ENCODE measurements around the gene SLC52A3. TPM values are rescaled to one million over a fixed set of nuclear protein-coding genes. Genes with fewer than 3 reads are reported as not detected.

SLC52A3 gene
- total and polyA plus RNA-seq, 12 donors = 1.5 to 5.7 (median 2.7) TPM

GRCh38 chr20:764255-764654 is 4.0 kb downstream of the SLC52A3 start:
- ATAC-seq (no peak), DNase-seq (no peak)
- peaks cover 0 to 12% (median 5%) of the 10 kb centered on the region in 7 donors for H3K27me3 ChIP-seq
- 69 to 72% methylated on average over 3 of the region's 3 CpGs for WGBS, 2 donors
- H3K4me1 ChIP-seq = peaks cover 0 to 7% (median 2%) of the 10 kb centered on the region in 9 donors
- H3K27ac ChIP-seq = no peak overlapping the region
- H3K36me3 ChIP-seq = peaks cover 0 to 29% (median 0%) of the 10 kb centered on the region in 9 donors
- intact Hi-C loops (cut with DNase I) = no loop called here
- no peak overlapping the region for H3K4me3 ChIP-seq
- TF ChIP-seq CTCF (IDR thresholded peaks at IDR 0.05) = no peak
- no peaks in the 10 kb centered on the region for H3K9me3 ChIP-seq

- no peak overlapping the region for H3K27ac ChIP-seq
- ATAC-seq = peak in 1 of 8 donors; percentile 36
These were observed 6.6 kb downstream of the SLC52A3 start for GRCh38 chr20:761418-762381.

GRCh38 chr20:760751-761417 is 7.4 kb downstream of the SLC52A3 start:
- Histone ChIP-seq H3K9me3 (no peaks in the 10 kb centered on the region), H3K27me3 (peaks cover 0 to 12% (median 7%) of the 10 kb centered on the region in 7 donors), H3K4me3 (no peak overlapping the region), H3K4me1 (peaks cover 0 to 20% (median 6%) of the 10 kb centered on the region in 9 donors), H3K36me3 (peaks cover 0 to 29% (median 0%) of the 10 kb centered on the region in 9 donors), H3K27ac (no peak overlapping the region)
- DNase-seq (peak in 1 of 2 donors; percentile 21), ATAC-seq (peak; percentile 17 to 67 (median 47))
- 42 to 47% methylated on average over 44 of the region's 44 CpGs for WGBS, 2 donors
- intact Hi-C loops (cut with DNase I) = no loop called here
- peak; percentile 37 to 78 (median 71) for TF ChIP-seq CTCF (IDR thresholded peaks at IDR 0.05)

More at GRCh38 chr20:761418-762381, 6.6 kb downstream of the SLC52A3 start:
- H3K27me3 ChIP-seq = peaks cover 0 to 12% (median 7%) of the 10 kb centered on the region in 7 donors
- H3K9me3 ChIP-seq = no peaks in the 10 kb centered on the region
- no peak for DNase-seq
- intact Hi-C loops (cut with DNase I) = no loop called here
- H3K4me1 ChIP-seq = peaks cover 0 to 14% (median 6%) of the 10 kb centered on the region in 9 donors
- WGBS, 2 donors = 89% methylated on average over 24 of the region's 24 CpGs
- H3K4me3 ChIP-seq = no peak overlapping the region
- no peak for TF ChIP-seq CTCF (IDR thresholded peaks at IDR 0.05)
- H3K36me3 ChIP-seq = peaks cover 0 to 29% (median 0%) of the 10 kb centered on the region in 9 donors

GRCh38 chr20:757506-757905 is 10.8 kb downstream of the SLC52A3 start:
- ATAC-seq = peak in 4 of 8 donors; percentile 35 to 58 (median 40)

More at GRCh38 chr20:757506-757905, 10.8 kb downstream of the SLC52A3 start:
- no peak for DNase-seq
- peaks cover 0 to 46% (median 6%) of the 10 kb centered on the region in 9 donors for H3K4me1 ChIP-seq
- TF ChIP-seq CTCF (IDR thresholded peaks at IDR 0.05) = no peak
- H3K27me3 ChIP-seq = peaks cover 0 to 12% (median 7%) of the 10 kb centered on the region in 7 donors
- no peak overlapping the region for H3K4me3 ChIP-seq
- H3K9me3 ChIP-seq = no peaks in the 10 kb centered on the region
- H3K36me3 ChIP-seq = peaks cover 0 to 3% (median 0%) of the 10 kb centered on the region in 9 donors
- peak overlapping the region in 5 of 10 donors; percentile 23 to 52 (median 43) for H3K27ac ChIP-seq
- WGBS, 2 donors = 54 to 64% methylated on average over 3 of the region's 3 CpGs
- intact Hi-C loops (cut with DNase I) = no loop called here

All from heart right ventricle (tissue), 16 donors.